HEK293 (cell line): Measurements from ENCODE around the gene SLC9A2.

Source experiments
- BCL6B ChIP-seq: fragments of 450-650 bp; formaldehyde crosslinking; IDR thresholded peaks from 2 replicates; pipeline ENCODE4 v1.5.1; 2017; ENCODE audit warnings: missing biosample characterization, missing genetic modification characterization
- HOXD13 ChIP-seq: sonication (generic); formaldehyde crosslinking; IDR thresholded peaks from 2 replicates; pipeline ENCODE4 v1.8.0; 2022; ENCODE audit warnings: missing genetic modification reagents, borderline replicate concordance
- MYNN ChIP-seq: fragments of 450-650 bp; formaldehyde crosslinking; IDR thresholded peaks from 2 replicates; pipeline ENCODE4 v1.5.1; 2016; ENCODE audit warnings: missing biosample characterization, missing genetic modification characterization, borderline replicate concordance
- MZF1 ChIP-seq: fragments of 450-650 bp; formaldehyde crosslinking; IDR thresholded peaks from 2 replicates; pipeline ENCODE4 v1.5.1; 2017; ENCODE audit warnings: missing biosample characterization, missing genetic modification characterization, borderline replicate concordance
- YY1 ChIP-seq: fragments of 450-650 bp; formaldehyde crosslinking; IDR thresholded peaks from 2 replicates; pipeline ENCODE4 v1.5.1; 2018; ENCODE audit warnings: missing biosample characterization, missing genetic modification characterization
- ZNF292 ChIP-seq: fragments of 450-650 bp; formaldehyde crosslinking; IDR thresholded peaks from 2 replicates; pipeline ENCODE4 v1.5.1; 2016; ENCODE audit warnings: low read depth, missing biosample characterization, missing genetic modification characterization, borderline replicate concordance
- ZNF394 ChIP-seq: fragments of 450-650 bp; formaldehyde crosslinking; IDR thresholded peaks from 2 replicates; pipeline ENCODE4 v1.5.1; 2016; ENCODE audit warnings: missing biosample characterization, missing genetic modification characterization, mild to moderate bottlenecking, moderate library complexity, borderline replicate concordance
- ZNF449 ChIP-seq: fragments of 450-650 bp; formaldehyde crosslinking; IDR thresholded peaks from 2 replicates; pipeline ENCODE4 v1.5.1; 2017; ENCODE audit warnings: missing biosample characterization, mild to moderate bottlenecking, missing genetic modification characterization, moderate library complexity
- TF ChIP-seq, protein P1 (sequence below): fragments of 450-650 bp; formaldehyde crosslinking; IDR thresholded peaks from 2 replicates; pipeline ENCODE4 v1.5.1; 2016; ENCODE audit warnings: missing biosample characterization, missing genetic modification characterization
- TF ChIP-seq, protein P2 (sequence below): fragments of 450-650 bp; formaldehyde crosslinking; conservative IDR thresholded peaks from 2 replicates; pipeline ENCODE4 v1.5.1; 2016; ENCODE audit warnings: low read depth, missing biosample characterization, missing genetic modification characterization

DNA sequence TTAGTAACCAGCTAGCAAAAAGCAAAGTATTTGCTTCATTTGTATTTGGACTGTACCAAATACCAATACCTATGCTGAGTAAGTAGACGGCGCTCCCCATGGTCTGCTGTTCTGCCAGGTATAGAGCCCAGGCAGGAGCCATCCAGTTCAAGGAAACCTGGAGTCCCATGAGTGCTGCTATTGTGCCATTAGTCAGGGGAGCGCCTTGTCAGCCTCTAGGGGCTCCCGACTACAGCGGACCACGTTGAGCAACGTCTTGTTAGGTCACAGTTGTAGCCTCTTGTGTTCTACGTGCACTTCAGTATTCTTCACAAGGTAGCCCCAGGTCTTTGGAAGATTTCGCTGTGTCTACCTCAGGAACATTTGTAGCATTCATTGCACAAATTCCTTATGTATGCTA is 21.6 kb upstream of the SLC9A2 start:
- no peak for TF ChIP-seq YY1
- TF ChIP-seq, protein P1, sequence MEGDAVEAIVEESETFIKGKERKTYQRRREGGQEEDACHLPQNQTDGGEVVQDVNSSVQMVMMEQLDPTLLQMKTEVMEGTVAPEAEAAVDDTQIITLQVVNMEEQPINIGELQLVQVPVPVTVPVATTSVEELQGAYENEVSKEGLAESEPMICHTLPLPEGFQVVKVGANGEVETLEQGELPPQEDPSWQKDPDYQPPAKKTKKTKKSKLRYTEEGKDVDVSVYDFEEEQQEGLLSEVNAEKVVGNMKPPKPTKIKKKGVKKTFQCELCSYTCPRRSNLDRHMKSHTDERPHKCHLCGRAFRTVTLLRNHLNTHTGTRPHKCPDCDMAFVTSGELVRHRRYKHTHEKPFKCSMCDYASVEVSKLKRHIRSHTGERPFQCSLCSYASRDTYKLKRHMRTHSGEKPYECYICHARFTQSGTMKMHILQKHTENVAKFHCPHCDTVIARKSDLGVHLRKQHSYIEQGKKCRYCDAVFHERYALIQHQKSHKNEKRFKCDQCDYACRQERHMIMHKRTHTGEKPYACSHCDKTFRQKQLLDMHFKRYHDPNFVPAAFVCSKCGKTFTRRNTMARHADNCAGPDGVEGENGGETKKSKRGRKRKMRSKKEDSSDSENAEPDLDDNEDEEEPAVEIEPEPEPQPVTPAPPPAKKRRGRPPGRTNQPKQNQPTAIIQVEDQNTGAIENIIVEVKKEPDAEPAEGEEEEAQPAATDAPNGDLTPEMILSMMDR, result no peak
- TF ChIP-seq MYNN (tag by site-specific recombination), result no peak
- TF ChIP-seq ZNF449 (tag by site-specific recombination), result no peak
- no peak for TF ChIP-seq ZNF394
- TF ChIP-seq, protein P2, sequence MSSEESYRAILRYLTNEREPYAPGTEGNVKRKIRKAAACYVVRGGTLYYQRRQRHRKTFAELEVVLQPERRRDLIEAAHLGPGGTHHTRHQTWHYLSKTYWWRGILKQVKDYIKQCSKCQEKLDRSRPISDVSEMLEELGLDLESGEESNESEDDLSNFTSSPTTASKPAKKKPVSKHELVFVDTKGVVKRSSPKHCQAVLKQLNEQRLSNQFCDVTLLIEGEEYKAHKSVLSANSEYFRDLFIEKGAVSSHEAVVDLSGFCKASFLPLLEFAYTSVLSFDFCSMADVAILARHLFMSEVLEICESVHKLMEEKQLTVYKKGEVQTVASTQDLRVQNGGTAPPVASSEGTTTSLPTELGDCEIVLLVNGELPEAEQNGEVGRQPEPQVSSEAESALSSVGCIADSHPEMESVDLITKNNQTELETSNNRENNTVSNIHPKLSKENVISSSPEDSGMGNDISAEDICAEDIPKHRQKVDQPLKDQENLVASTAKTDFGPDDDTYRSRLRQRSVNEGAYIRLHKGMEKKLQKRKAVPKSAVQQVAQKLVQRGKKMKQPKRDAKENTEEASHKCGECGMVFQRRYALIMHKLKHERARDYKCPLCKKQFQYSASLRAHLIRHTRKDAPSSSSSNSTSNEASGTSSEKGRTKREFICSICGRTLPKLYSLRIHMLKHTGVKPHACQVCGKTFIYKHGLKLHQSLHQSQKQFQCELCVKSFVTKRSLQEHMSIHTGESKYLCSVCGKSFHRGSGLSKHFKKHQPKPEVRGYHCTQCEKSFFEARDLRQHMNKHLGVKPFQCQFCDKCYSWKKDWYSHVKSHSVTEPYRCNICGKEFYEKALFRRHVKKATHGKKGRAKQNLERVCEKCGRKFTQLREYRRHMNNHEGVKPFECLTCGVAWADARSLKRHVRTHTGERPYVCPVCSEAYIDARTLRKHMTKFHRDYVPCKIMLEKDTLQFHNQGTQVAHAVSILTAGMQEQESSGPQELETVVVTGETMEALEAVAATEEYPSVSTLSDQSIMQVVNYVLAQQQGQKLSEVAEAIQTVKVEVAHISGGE (tag by site-specific recombination), result no peak
- no peak for TF ChIP-seq MZF1
- no peak for TF ChIP-seq HOXD13
- TF ChIP-seq ZNF292 (tag by site-specific recombination), result no peak
- TF ChIP-seq BCL6B (tag by site-specific recombination), result no peak
